K562 (cell line): ENCODE measurements around the gene FES. TPM values are rescaled to one million over a fixed set of nuclear protein-coding genes. Genes with fewer than 3 reads are reported as not detected.

ENCODE experiments used
- ADNP ChIP-seq: fragments of 200-800 bp; sonication (Bioruptor generic); IDR thresholded peaks from 2 replicates; pipeline ENCODE4 v1.6.1; 2016; ENCODE audit warnings: missing genetic modification characterization, missing compliant biosample characterization
- BRD9 ChIP-seq: fragments of 450-650 bp; IDR thresholded peaks from 2 replicates; pipeline ENCODE4 v1.6.1; 2018; ENCODE audit warnings: low read depth; ENCODE audit not compliant: partially characterized antibody
- CBX2 ChIP-seq: fragments of 200-600 bp; sonication (generic); IDR thresholded peaks from one replicate; pipeline ENCODE4 v1.6.1; 2012; ENCODE audit warnings: mild to moderate bottlenecking, low read length, inconsistent platforms; ENCODE audit not compliant: insufficient read depth, poor library complexity, severe bottlenecking
- FOXM1 ChIP-seq, 2 experiments: fragments of 450-650 bp in 1 of 2; sonication (generic) in 1 of 2; formaldehyde crosslinking in 1 of 2; IDR thresholded peaks; 2 replicates each; pipeline versions ENCODE4 v1.6.1 to v1.9.0; 2017 to 2022; ENCODE audit warnings: low read depth in 2 of 2, mild to moderate bottlenecking in 2 of 2, missing genetic modification reagents in 1 of 2, moderate library complexity in 1 of 2
- FUS ChIP-seq: fragments of 200-400 bp; formaldehyde crosslinking; optimal IDR thresholded peaks from 2 replicates; pipeline ENCODE3; 2017; ENCODE audit warnings: low read depth, low read length
- HIVEP1 ChIP-seq: fragments of 250-450 bp; sonication (Bioruptor Pico); IDR thresholded peaks from 2 replicates; pipeline ENCODE4 v1.4.0; 2020; ENCODE audit warnings: mild to moderate bottlenecking
- IFI16 ChIP-seq: fragments of 250-450 bp; sonication (Bioruptor Pico); IDR thresholded peaks from 2 replicates; pipeline ENCODE4 v2.1.2; 2022; ENCODE audit warnings: mild to moderate bottlenecking, inconsistent platforms
- NFXL1 ChIP-seq: fragments of 450-650 bp; formaldehyde crosslinking; IDR thresholded peaks from 2 replicates; pipeline ENCODE4 v1.4.0; 2021; ENCODE audit warnings: mild to moderate bottlenecking
- NR2C2 ChIP-seq, 2 experiments: fragments of 200-800 bp in 1 of 2; sonication (Bioruptor generic) in 1 of 2; sonication (generic) in 1 of 2; formaldehyde crosslinking in 1 of 2; IDR thresholded peaks; 2 replicates each; pipeline versions ENCODE4 v1.6.1 to v1.8.0; 2016 to 2022; ENCODE audit warnings: mild to moderate bottlenecking in 1 of 2, missing compliant biosample characterization in 1 of 2, missing genetic modification characterization in 1 of 2, missing genetic modification reagents in 1 of 2
- OTX1 ChIP-seq: fragments of 450-650 bp; formaldehyde crosslinking; IDR thresholded peaks from 2 replicates; pipeline ENCODE4 v1.4.0; 2022; ENCODE audit warnings: mild to moderate bottlenecking
- RNF2 ChIP-seq: sonication (generic); IDR thresholded peaks from 2 replicates; pipeline ENCODE4 v1.6.1; 2016
- RNF219 ChIP-seq: fragments of 250-450 bp; sonication (Bioruptor Pico); IDR thresholded peaks from 2 replicates; pipeline ENCODE4 v1.5.0; 2022; ENCODE audit warnings: mild to moderate bottlenecking
- SFPQ ChIP-seq: fragments of 200-400 bp; formaldehyde crosslinking; IDR thresholded peaks from 2 replicates; pipeline ENCODE4 v1.6.1; 2017; ENCODE audit warnings: mild to moderate bottlenecking, low read depth, low read length, moderate library complexity
- SMAD3 ChIP-seq: fragments of 450-650 bp; formaldehyde crosslinking; conservative IDR thresholded peaks from 2 replicates; pipeline ENCODE4 v1.4.0; 2020; ENCODE audit warnings: mild to moderate bottlenecking
- SNRNP70 ChIP-seq: fragments of 200-400 bp; formaldehyde crosslinking; optimal IDR thresholded peaks from 2 replicates; pipeline ENCODE3; 2017; ENCODE audit warnings: low read depth, low read length
- SREBF1 ChIP-seq: fragments of 150-350 bp; IDR thresholded peaks from 2 replicates; pipeline ENCODE4 v1.6.1; 2014; ENCODE audit warnings: antibody characterized with exemption, low read depth, low read length, borderline replicate concordance
- SUPT5H ChIP-seq: fragments of 450-650 bp; IDR thresholded peaks from 2 replicates; pipeline ENCODE4 v1.6.1; 2016
- TFAP4 ChIP-seq: sonication (generic); formaldehyde crosslinking; IDR thresholded peaks from 2 replicates; pipeline ENCODE4 v1.8.0; 2022; ENCODE audit warnings: missing genetic modification reagents, mild to moderate bottlenecking, moderate library complexity, borderline replicate concordance
- TGIF2 ChIP-seq: sonication (generic); formaldehyde crosslinking; IDR thresholded peaks from 2 replicates; pipeline ENCODE4 v1.8.1; 2022; ENCODE audit warnings: mild to moderate bottlenecking, missing genetic modification reagents, moderate library complexity
- TSC22D4 ChIP-seq: fragments of 450-650 bp; IDR thresholded peaks from 2 replicates; pipeline ENCODE4 v1.6.1; 2016; ENCODE audit warnings: missing genetic modification characterization, missing biosample characterization, control low read depth
- ZFP1 ChIP-seq: fragments of 450-650 bp; formaldehyde crosslinking; IDR thresholded peaks from 2 replicates; pipeline ENCODE4 v1.4.0; 2020; ENCODE audit warnings: mild to moderate bottlenecking, mixed read lengths
- polyA plus RNA-seq, 8 experiments: library from polyadenylated mRNA; depleted of rRNA in 4 of 8; stranded (reverse) in 5 of 8; unstranded in 3 of 8; fragments of >200 nt; fragmentation: Nextera tagmentation in 2 of 8; fragmentation: Illumina TruSeq in 1 of 8; extraction: Ambion mirVana in 2 of 8; extraction: Trizol in 1 of 8; gene quantifications; 2 replicates each; pipeline versions ENCODE4 v1.2.1 to v1.2.3, GENCODE V29; 2011 to 2014; ENCODE audit warnings: inconsistent platforms in 1 of 8, missing spikeins in 1 of 8
- total RNA-seq, 7 experiments: library from RNA; depleted of rRNA in 6 of 7; stranded (reverse); fragments of >200 nt in 6 of 7; fragmentation: Illumina TruSeq in 2 of 7; extraction: Trizol in 2 of 7; gene quantifications; 2 replicates each; pipeline versions ENCODE4 v1.2.1 to v1.2.3, GENCODE V29; 2011 to 2021; ENCODE audit warnings: low replicate concordance in 1 of 7

FES gene
- total and polyA plus RNA-seq, 9 of the 15 experiments (the other 6 are each of a cell fraction or from before 2014, with no cell fraction given): 0.38 to 2.6 (median 0.82) TPM

DNA sequence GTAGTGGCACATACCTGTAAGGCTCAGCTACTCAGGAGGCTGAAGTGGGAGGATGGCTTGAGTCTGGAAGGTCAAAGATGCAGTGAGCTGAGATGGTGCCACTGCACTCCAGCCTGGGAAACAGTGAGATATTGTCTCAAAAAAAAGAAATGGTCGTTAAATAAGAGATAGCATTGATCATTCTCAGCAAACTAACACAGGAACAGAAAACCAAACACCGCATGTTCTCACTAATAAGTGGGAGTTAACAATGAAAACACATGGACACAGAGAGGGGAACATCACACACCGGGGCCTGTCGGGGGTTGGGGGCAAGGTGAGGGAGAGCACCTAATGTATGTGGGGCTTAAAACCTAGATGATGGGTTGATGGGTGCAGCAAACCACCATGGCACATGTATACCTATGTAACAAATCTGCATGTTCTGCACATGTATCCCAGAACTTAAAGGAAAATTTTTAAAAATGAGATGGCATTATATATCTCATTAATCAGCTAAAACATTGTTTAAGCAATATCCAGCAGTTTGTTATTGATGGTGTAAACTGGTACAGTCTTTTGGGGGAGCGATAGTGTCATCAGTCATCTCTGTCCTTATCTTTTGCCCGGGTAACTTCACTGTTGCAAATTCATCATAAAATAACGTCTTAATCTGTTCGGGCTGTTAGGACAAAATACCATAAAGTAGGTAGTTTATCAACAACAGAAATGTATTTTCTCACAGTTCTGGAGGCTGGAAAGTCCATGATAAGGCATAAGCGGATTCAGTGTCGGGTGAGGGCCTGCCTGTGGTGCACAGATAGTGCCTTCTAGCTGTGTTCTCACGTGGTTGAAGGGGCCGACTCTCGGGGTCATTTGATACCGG, 17.1 kb downstream of the FES start (continued):
- TF ChIP-seq TFAP4 (CRISPR knock-in tag): no peak
- no peak for TF ChIP-seq RNF219 (CRISPR knock-in tag)
- TF ChIP-seq IFI16: no peak
- 0 out of 2 replicates have a peak, but pooled peaks have one; percentile 37 for TF ChIP-seq OTX1 (CRISPR knock-in tag)
- TF ChIP-seq SMAD3 (CRISPR knock-in tag): peak; percentile 91
- TF ChIP-seq TGIF2 (CRISPR knock-in tag): no peak
- TF ChIP-seq NR2C2 (CRISPR knock-in tag; IDR thresholded peaks at IDR 0.05): no peak
- peak; percentile 71; the same call in 1 of the 2 replicates for TF ChIP-seq NR2C2 (tag; IDR thresholded peaks at IDR 0.05)
- TF ChIP-seq HIVEP1: peak; percentile 67; the same call in 1 of the 2 replicates
- TF ChIP-seq SNRNP70: no peak
- peak; percentile 99 for TF ChIP-seq FOXM1 (IDR thresholded peaks at IDR 0.05; ENCODE audit: low read depth)
- TF ChIP-seq FOXM1 (CRISPR knock-in tag; IDR thresholded peaks at IDR 0.05; ENCODE audit: low read depth): no peak
- TF ChIP-seq FUS: peak; percentile 38
- TF ChIP-seq SFPQ: no peak
- no peak for TF ChIP-seq ZFP1 (CRISPR knock-in tag)
- TF ChIP-seq RNF2: peak; percentile 96
- no peak for TF ChIP-seq CBX2
- TF ChIP-seq SREBF1: no peak
- TF ChIP-seq ADNP (tag): no peak; the same call in none of the 2 replicates
- TF ChIP-seq NFXL1 (CRISPR knock-in tag): no peak
- TF ChIP-seq BRD9: no peak
- no peak for TF ChIP-seq TSC22D4
- TF ChIP-seq SUPT5H: no peak
